Endodermal cell (in vitro differentiated cells): ENCODE measurements around the gene PBOV1. TPM values are rescaled to one million over a fixed set of nuclear protein-coding genes. Genes with fewer than 3 reads are reported as not detected.

Experiments used
- DNase-seq: peaks from one replicate; pipeline ENCODE4 v3.0.0-alpha.2; 2017
- H3K27ac ChIP-seq: 2 replicates; pipeline ENCODE4 v1.5.1; 2013; ENCODE audit warnings: mild to moderate bottlenecking, low read depth, low read length, moderate library complexity
- H3K27me3 ChIP-seq: 2 replicates; pipeline ENCODE4 v1.6.1; 2013; ENCODE audit warnings: mild to moderate bottlenecking, low read length, moderate library complexity; ENCODE audit not compliant: insufficient read depth, control insufficient read depth, poor library complexity, severe bottlenecking
- H3K36me3 ChIP-seq: 2 replicates; pipeline ENCODE4 v1.7.0; 2013; ENCODE audit warnings: mild to moderate bottlenecking, low read length, moderate library complexity; ENCODE audit not compliant: control insufficient read depth, insufficient read depth
- H3K4me1 ChIP-seq: one replicate; pipeline ENCODE4 v1.7.0; 2013; ENCODE audit warnings: low read length; ENCODE audit not compliant: control insufficient read depth, insufficient read depth
- H3K4me3 ChIP-seq: 2 replicates; pipeline ENCODE4 v1.5.1; 2013; ENCODE audit warnings: mild to moderate bottlenecking, low read length, moderate library complexity
- H3K9ac ChIP-seq: 2 replicates; pipeline ENCODE4 v1.6.1; 2013; ENCODE audit warnings: mild to moderate bottlenecking, low read length, moderate library complexity; ENCODE audit not compliant: poor library complexity, severe bottlenecking; ENCODE audit errors: extremely low read depth
- H3K9me3 ChIP-seq: 2 replicates; pipeline ENCODE4 v1.6.1; 2013; ENCODE audit warnings: mild to moderate bottlenecking, low read length, moderate library complexity; ENCODE audit not compliant: control insufficient read depth
- H3K27ac Mint-ChIP-seq: 2 replicates; pipeline ENCODE4 v1.8.0; 2020; ENCODE audit warnings: mixed read lengths
- H3K27me3 Mint-ChIP-seq: 2 replicates; pipeline ENCODE4 v1.8.0; 2021; ENCODE audit warnings: mild to moderate bottlenecking, mixed read lengths; ENCODE audit not compliant: insufficient read depth
- H3K36me3 Mint-ChIP-seq: 2 replicates; pipeline ENCODE4 v1.8.0; 2020; ENCODE audit warnings: low read depth, mixed read lengths
- H3K4me1 Mint-ChIP-seq: 2 replicates; pipeline ENCODE4 v1.8.0; 2020; ENCODE audit warnings: mixed read lengths
- H3K4me3 Mint-ChIP-seq: 2 replicates; pipeline ENCODE4 v1.8.0; 2020; ENCODE audit warnings: mild to moderate bottlenecking, moderate library complexity, mixed read lengths
- H3K9me3 Mint-ChIP-seq: 2 replicates; pipeline ENCODE4 v1.8.0; 2020; ENCODE audit warnings: mild to moderate bottlenecking, mixed read lengths
- WGBS, 2 experiments: methylation state at CpG; one replicate each; pipeline versions ENCODE4 v1.1.5 to v1.1.7; 2013; ENCODE audit warnings: missing lambda C conversion rate in 2 of 2, mixed read lengths in 1 of 2; ENCODE audit not compliant: insufficient coverage in 1 of 2, insufficient read length in 1 of 2; 5-methylcytosine and 5-hydroxymethylcytosine counted together
- total RNA-seq, 2 donors: library from RNA; stranded (reverse); fragmentation: NEBNext Ultra II Directional in 1 of 2; extraction: Animal tissue kit (Norgen Biotek cat#: 25700) in 1 of 2; gene quantifications; 2 replicates in 1 of 2; 3 replicates in 1 of 2; pipeline ENCODE4 v1.2.1, GENCODE V29; 2021
- TF ChIP-seq, protein P1 (sequence below): fragments of 200-600 bp; sonication (generic); conservative IDR thresholded peaks from 2 replicates; pipeline ENCODE4 v1.5.0; 2021; ENCODE audit warnings: antibody characterized with exemption, mild to moderate bottlenecking

PBOV1 gene
- total RNA-seq, 2 donors from 2014 or later = not detected

DNA sequence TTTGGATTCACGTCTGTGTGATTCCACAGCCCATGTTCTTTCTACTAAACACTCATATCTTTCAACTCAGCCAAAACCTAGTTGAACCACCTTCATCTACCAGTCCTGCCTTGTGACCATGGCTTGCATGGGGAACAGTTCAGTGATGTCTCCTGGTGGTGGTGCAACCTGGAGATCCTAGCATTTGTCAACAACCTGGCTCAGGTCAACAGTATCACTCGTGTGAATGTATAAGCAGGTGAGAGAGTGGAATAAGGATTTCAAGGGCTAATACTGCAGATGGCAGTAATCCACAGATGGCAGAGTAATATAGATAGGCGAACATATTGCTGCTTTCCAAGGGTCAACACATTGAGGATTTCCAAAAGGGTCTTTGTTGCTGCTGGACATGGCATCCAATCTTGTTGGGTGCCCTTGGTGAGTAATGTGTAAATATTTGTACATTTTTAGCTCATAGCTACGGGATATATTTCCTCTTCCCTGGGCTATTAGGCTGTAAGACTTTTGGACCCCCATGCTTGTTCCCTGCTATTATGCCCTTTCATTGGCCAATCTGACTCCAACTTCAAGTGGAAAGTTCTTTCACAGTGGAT lies 13.4 kb downstream of the PBOV1 start:
- no peak for DNase-seq
- Histone ChIP-seq H3K27me3 (no peaks in the 10 kb centered on the region), H3K9ac (no peak overlapping the region), H3K27ac (no peak overlapping the region), H3K4me3 (no peak overlapping the region), H3K4me1 (no peaks in the 10 kb centered on the region), H3K36me3 (no peaks in the 10 kb centered on the region), H3K9me3 (no peaks in the 10 kb centered on the region)
- no peaks in the 10 kb centered on the region for H3K27me3 Mint-ChIP-seq
- H3K9me3 Mint-ChIP-seq = peaks cover 14% of the 10 kb centered on the region
- peaks cover 9% of the 10 kb centered on the region for H3K36me3 Mint-ChIP-seq
- 94 to 100% methylated on average over 4 of the region's 4 CpGs for WGBS, 2 experiments
- H3K27ac Mint-ChIP-seq = no peak overlapping the region
- TF ChIP-seq, protein P1, sequence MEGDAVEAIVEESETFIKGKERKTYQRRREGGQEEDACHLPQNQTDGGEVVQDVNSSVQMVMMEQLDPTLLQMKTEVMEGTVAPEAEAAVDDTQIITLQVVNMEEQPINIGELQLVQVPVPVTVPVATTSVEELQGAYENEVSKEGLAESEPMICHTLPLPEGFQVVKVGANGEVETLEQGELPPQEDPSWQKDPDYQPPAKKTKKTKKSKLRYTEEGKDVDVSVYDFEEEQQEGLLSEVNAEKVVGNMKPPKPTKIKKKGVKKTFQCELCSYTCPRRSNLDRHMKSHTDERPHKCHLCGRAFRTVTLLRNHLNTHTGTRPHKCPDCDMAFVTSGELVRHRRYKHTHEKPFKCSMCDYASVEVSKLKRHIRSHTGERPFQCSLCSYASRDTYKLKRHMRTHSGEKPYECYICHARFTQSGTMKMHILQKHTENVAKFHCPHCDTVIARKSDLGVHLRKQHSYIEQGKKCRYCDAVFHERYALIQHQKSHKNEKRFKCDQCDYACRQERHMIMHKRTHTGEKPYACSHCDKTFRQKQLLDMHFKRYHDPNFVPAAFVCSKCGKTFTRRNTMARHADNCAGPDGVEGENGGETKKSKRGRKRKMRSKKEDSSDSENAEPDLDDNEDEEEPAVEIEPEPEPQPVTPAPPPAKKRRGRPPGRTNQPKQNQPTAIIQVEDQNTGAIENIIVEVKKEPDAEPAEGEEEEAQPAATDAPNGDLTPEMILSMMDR = no peak
- no peak overlapping the region for H3K4me3 Mint-ChIP-seq
- H3K4me1 Mint-ChIP-seq = no peaks in the 10 kb centered on the region

DNA sequence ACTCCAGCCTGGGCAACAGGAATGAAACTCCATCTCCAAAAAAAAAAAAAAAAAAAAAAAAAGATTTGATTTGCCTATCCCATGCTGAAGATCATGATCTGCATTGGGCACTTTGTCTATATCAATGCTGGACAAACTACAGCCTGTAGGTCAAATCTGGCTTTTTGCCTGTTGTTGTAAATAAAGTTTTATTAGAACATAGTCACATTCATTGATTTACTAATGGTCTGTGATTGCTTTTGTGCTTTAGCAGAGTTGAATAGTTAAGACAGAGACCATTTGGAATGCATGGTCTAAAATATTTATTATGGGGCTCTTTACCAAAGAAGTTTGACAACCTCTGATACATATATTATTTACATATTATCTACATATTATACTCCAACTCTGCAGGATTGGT lies 14.0 kb downstream of the PBOV1 start:
- H3K9me3 Mint-ChIP-seq = peaks cover 16% of the 10 kb centered on the region

DNA sequence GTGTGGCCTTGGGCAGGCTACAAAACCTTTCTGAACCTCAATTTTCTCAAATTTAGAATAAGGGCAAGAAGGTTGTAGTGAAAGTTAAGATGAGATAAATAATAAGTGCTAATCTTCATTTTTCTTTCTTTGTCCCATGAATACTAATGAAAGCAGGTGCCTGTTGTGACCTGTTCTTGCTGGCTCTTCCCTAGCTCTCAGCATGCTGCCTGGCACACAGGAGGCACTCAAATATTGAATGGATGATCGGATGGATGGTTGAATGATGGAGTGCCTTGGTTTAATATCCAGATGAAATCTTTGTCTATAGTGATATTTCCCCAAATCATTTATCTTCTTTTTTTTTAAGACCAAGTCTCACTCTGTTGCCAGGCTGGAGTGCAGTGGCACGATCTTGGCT lies 15.0 kb downstream of the PBOV1 start:
- no peaks in the 10 kb centered on the region for H3K4me1 ChIP-seq
- H3K36me3 Mint-ChIP-seq = peaks cover 9% of the 10 kb centered on the region
- WGBS, 2 experiments = 92 to 93% methylated on average over 1 of the region's 2 CpGs
- H3K27me3 ChIP-seq = no peaks in the 10 kb centered on the region
- TF ChIP-seq, protein P1 = no peak
- H3K36me3 ChIP-seq = no peaks in the 10 kb centered on the region
- no peak overlapping the region for H3K9ac ChIP-seq
- no peak overlapping the region for H3K4me3 ChIP-seq
- no peak overlapping the region for H3K4me3 Mint-ChIP-seq
- DNase-seq = no peak
- peaks cover 16% of the 10 kb centered on the region for H3K9me3 Mint-ChIP-seq
- no peaks in the 10 kb centered on the region for H3K27me3 Mint-ChIP-seq
- peaks cover 5% of the 10 kb centered on the region for H3K4me1 Mint-ChIP-seq
- no peak overlapping the region for H3K27ac ChIP-seq
- no peaks in the 10 kb centered on the region for H3K9me3 ChIP-seq
- H3K27ac Mint-ChIP-seq = no peak overlapping the region

More for the DNA sequence above, 14.0 kb downstream of the PBOV1 start:
- DNase-seq = no peak
- no peaks in the 10 kb centered on the region for H3K9me3 ChIP-seq
- TF ChIP-seq, protein P1 = no peak
- no peaks in the 10 kb centered on the region for H3K27me3 ChIP-seq
- H3K4me3 ChIP-seq = no peak overlapping the region
- Mint-ChIP-seq H3K36me3 (peaks cover 9% of the 10 kb centered on the region), H3K4me1 (no peaks in the 10 kb centered on the region), H3K4me3 (no peak overlapping the region), H3K27ac (no peak overlapping the region), H3K27me3 (no peaks in the 10 kb centered on the region)
- H3K36me3 ChIP-seq = no peaks in the 10 kb centered on the region
- H3K27ac ChIP-seq = no peak overlapping the region
- H3K4me1 ChIP-seq = no peaks in the 10 kb centered on the region
- no peak overlapping the region for H3K9ac ChIP-seq
